SK-N-SH treated with all-trans-retinoic acid at 6 μM for 48 hours (cell line): Measurements from ENCODE around the gene FAM234B.

ENCODE experiments used
- ATAC-seq: fragments of 200-7000 bp; cut with Tn5 transposase; 3 replicates; pipeline ENCODE4 v1.9.1; 2020; ENCODE audit warnings: mild to moderate bottlenecking, moderate library complexity
- ARNTL ChIP-seq: fragments of 450-650 bp; formaldehyde crosslinking; IDR thresholded peaks from 2 replicates; pipeline ENCODE4 v1.5.0; 2020; ENCODE audit warnings: low read depth, mild to moderate bottlenecking, moderate library complexity, borderline replicate concordance
- BACH2 ChIP-seq: fragments of 250-450 bp; sonication (Bioruptor Pico); IDR thresholded peaks from 2 replicates; pipeline ENCODE4 v1.9.0; 2021; ENCODE audit warnings: mild to moderate bottlenecking, borderline replicate concordance
- CSDC2 ChIP-seq: fragments of 250-450 bp; sonication (Bioruptor Pico); IDR thresholded peaks from 2 replicates; pipeline ENCODE4 v1.5.0; 2020; ENCODE audit warnings: mild to moderate bottlenecking, moderate library complexity
- CSRNP3 ChIP-seq: fragments of 250-450 bp; sonication (Bioruptor Pico); IDR thresholded peaks from 2 replicates; pipeline ENCODE4 v1.5.1; 2021; ENCODE audit warnings: mild to moderate bottlenecking, moderate library complexity
- GLIS3 ChIP-seq: fragments of 250-450 bp; sonication (Bioruptor Pico); IDR thresholded peaks from 2 replicates; pipeline ENCODE4 v1.5.0; 2020; ENCODE audit warnings: mild to moderate bottlenecking, moderate library complexity
- ISL1 ChIP-seq: fragments of 250-450 bp; sonication (Bioruptor Pico); IDR thresholded peaks from 2 replicates; pipeline ENCODE4 v2.1.2; 2022; ENCODE audit warnings: mild to moderate bottlenecking, moderate library complexity
- OSR1 ChIP-seq: fragments of 250-450 bp; sonication (Bioruptor Pico); IDR thresholded peaks from 2 replicates; pipeline ENCODE4 v1.8.0; 2022; ENCODE audit warnings: moderate library complexity, mild to moderate bottlenecking, inconsistent platforms
- PATZ1 ChIP-seq: fragments of 250-450 bp; sonication (Bioruptor Pico); IDR thresholded peaks from 2 replicates; pipeline ENCODE4 v1.8.0; 2020; ENCODE audit warnings: mild to moderate bottlenecking, moderate library complexity, borderline replicate concordance
- POU6F1 ChIP-seq: fragments of 250-450 bp; sonication (Bioruptor Pico); IDR thresholded peaks from 2 replicates; pipeline ENCODE4 v1.8.0; 2021; ENCODE audit warnings: low read depth, mild to moderate bottlenecking, moderate library complexity, borderline replicate concordance
- RARB ChIP-seq: fragments of 250-450 bp; sonication (Bioruptor Pico); IDR thresholded peaks from 2 replicates; pipeline ENCODE4 v1.8.0; 2021; ENCODE audit warnings: mild to moderate bottlenecking, moderate library complexity
- SNAI2 ChIP-seq: fragments of 250-450 bp; sonication (Bioruptor Pico); IDR thresholded peaks from 2 replicates; pipeline ENCODE4 v1.5.0; 2020; ENCODE audit warnings: mild to moderate bottlenecking, moderate library complexity
- TCF4 ChIP-seq: fragments of 250-450 bp; sonication (Bioruptor Pico); IDR thresholded peaks from 2 replicates; pipeline ENCODE4 v1.8.0; 2021; ENCODE audit warnings: mild to moderate bottlenecking, moderate library complexity, borderline replicate concordance
- TOX ChIP-seq: fragments of 250-450 bp; sonication (Bioruptor Pico); IDR thresholded peaks from 2 replicates; pipeline ENCODE4 v1.8.0; 2021; ENCODE audit warnings: mild to moderate bottlenecking, moderate library complexity, borderline replicate concordance
- TSHZ2 ChIP-seq: fragments of 250-450 bp; sonication (Bioruptor Pico); IDR thresholded peaks from 2 replicates; pipeline ENCODE4 v1.5.0; 2020; ENCODE audit warnings: mild to moderate bottlenecking, moderate library complexity
- ZC3H10 ChIP-seq: fragments of 250-450 bp; sonication (Bioruptor Pico); IDR thresholded peaks from 2 replicates; pipeline ENCODE4 v1.5.1; 2021; ENCODE audit warnings: mild to moderate bottlenecking, moderate library complexity
- ZFP3 ChIP-seq: fragments of 250-450 bp; sonication (Bioruptor Pico); IDR thresholded peaks from 2 replicates; pipeline ENCODE4 v1.5.0; 2020; ENCODE audit warnings: mild to moderate bottlenecking, moderate library complexity
- ZFP30 ChIP-seq: fragments of 450-650 bp; formaldehyde crosslinking; IDR thresholded peaks from 2 replicates; pipeline ENCODE4 v1.5.0; 2022; ENCODE audit warnings: mild to moderate bottlenecking, moderate library complexity
- ZNF565 ChIP-seq: fragments of 450-650 bp; formaldehyde crosslinking; conservative IDR thresholded peaks from 2 replicates; pipeline ENCODE4 v1.5.0; 2020; ENCODE audit warnings: low read depth, mild to moderate bottlenecking, moderate library complexity
- ZNF70 ChIP-seq: fragments of 450-650 bp; formaldehyde crosslinking; IDR thresholded peaks from 2 replicates; pipeline ENCODE4 v1.5.0; 2020; ENCODE audit warnings: mild to moderate bottlenecking, moderate library complexity
- ZNF8 ChIP-seq: fragments of 450-650 bp; formaldehyde crosslinking; IDR thresholded peaks from 2 replicates; pipeline ENCODE4 v1.5.0; 2020; ENCODE audit warnings: mild to moderate bottlenecking, moderate library complexity

FAM234B gene

GRCh38 chr12:13036881-13037280 lies 7.3 kb upstream of the FAM234B start:
- TF ChIP-seq TCF4 (no peak), ARNTL (CRISPR knock-in tag) (no peak), TSHZ2 (CRISPR knock-in tag) (no peak), CSDC2 (no peak), CSRNP3 (CRISPR knock-in tag) (no peak), ZFP3 (CRISPR knock-in tag) (no peak)
- TF ChIP-seq, all 23 proteins: peak for 0
- no peak for ATAC-seq

- no peak for ATAC-seq
- TF ChIP-seq ISL1, result no peak
- TF ChIP-seq ZNF565 (CRISPR knock-in tag), result no peak
- TF ChIP-seq TCF4, result no peak
- TF ChIP-seq TOX, result no peak
- no peak for TF ChIP-seq POU6F1 (CRISPR knock-in tag)
- no peak for TF ChIP-seq ARNTL (CRISPR knock-in tag)
- TF ChIP-seq GLIS3, result no peak
- TF ChIP-seq ZFP30, result no peak
- TF ChIP-seq CSRNP3 (CRISPR knock-in tag), result no peak
- TF ChIP-seq CSDC2, result no peak
- no peak for TF ChIP-seq TSHZ2 (CRISPR knock-in tag)
- no peak for TF ChIP-seq ZC3H10
- no peak for TF ChIP-seq OSR1 (CRISPR knock-in tag)
- TF ChIP-seq BACH2, result no peak
- no peak for TF ChIP-seq ZNF8 (CRISPR knock-in tag)
- TF ChIP-seq PATZ1 (CRISPR knock-in tag), result no peak
- TF ChIP-seq SNAI2 (CRISPR knock-in tag), result no peak
- TF ChIP-seq RARB (CRISPR knock-in tag), result no peak
- TF ChIP-seq ZNF70 (CRISPR knock-in tag), result no peak
Observed at GRCh38 chr12:13038491-13039161, 5.6 kb upstream of the FAM234B start.
